Neural cell (in vitro differentiated cells): ENCODE data around the gene FHOD1. TPM values are rescaled to one million over a fixed set of nuclear protein-coding genes. Genes with fewer than 3 reads are reported as not detected.

Source experiments
- H2AFZ ChIP-seq: fragments of 200-600, 300-800 bp; sonication (generic), shearing (Covaris generic); 2 replicates; pipeline ENCODE4 v1.6.0; 2014; ENCODE audit warnings: low read depth, mild to moderate bottlenecking, antibody characterized with exemption, low read length, moderate library complexity
- H3F3A ChIP-seq: fragments of 200-600 bp; shearing (Covaris generic); 2 replicates; pipeline ENCODE4 v1.6.1; 2016; ENCODE audit warnings: mild to moderate bottlenecking, moderate library complexity, mixed read lengths, antibody characterized with exemption, low read length; ENCODE audit not compliant: insufficient read depth, poor library complexity, severe bottlenecking
- H3K27ac ChIP-seq: fragments of 200-600, 300-800 bp; sonication (generic), shearing (Covaris generic); 2 replicates; pipeline ENCODE4 v1.5.1; 2014; ENCODE audit warnings: mild to moderate bottlenecking, low read length, moderate library complexity
- H3K27me3 ChIP-seq: fragments of 300-800, 200-600 bp; sonication (generic), shearing (Covaris generic); 2 replicates; pipeline ENCODE4 v1.6.0; 2014; ENCODE audit warnings: mild to moderate bottlenecking, low read depth, low read length, moderate library complexity; ENCODE audit not compliant: insufficient read depth
- H3K36me3 ChIP-seq: fragments of 300-800, 200-600 bp; sonication (generic), shearing (Covaris generic); 2 replicates; pipeline ENCODE4 v1.5.1; 2014; ENCODE audit warnings: mild to moderate bottlenecking, antibody characterized with exemption, low read length, moderate library complexity; ENCODE audit not compliant: insufficient read depth
- H3K4me2 ChIP-seq: fragments of 300-800, 200-600 bp; sonication (generic), shearing (Covaris generic); 2 replicates; pipeline ENCODE4 v1.6.0; 2014; ENCODE audit warnings: mild to moderate bottlenecking, low read length
- H3K4me3 ChIP-seq: fragments of 300-800, 200-600 bp; sonication (generic), shearing (Covaris generic); 2 replicates; pipeline ENCODE4 v1.5.1; 2014; ENCODE audit warnings: mild to moderate bottlenecking, low read length, moderate library complexity
- H3K79me2 ChIP-seq: fragments of 200-600 bp; shearing (Covaris generic); replicated peaks from 2 replicates; pipeline ENCODE4 v1.6.0; 2014; ENCODE audit warnings: mild to moderate bottlenecking, low read length, moderate library complexity; ENCODE audit not compliant: insufficient read depth
- H3K9ac ChIP-seq: fragments of 300-800, 200-600 bp; sonication (generic), shearing (Covaris generic); 2 replicates; pipeline ENCODE4 v1.6.1; 2016; ENCODE audit warnings: mild to moderate bottlenecking, low read length, mixed read lengths
- H3K9me2 ChIP-seq: fragments of 200-600 bp; shearing (Covaris generic); 2 replicates; pipeline ENCODE4 v1.6.1; 2016; ENCODE audit warnings: mild to moderate bottlenecking, low read length, mixed read lengths; ENCODE audit not compliant: insufficient read depth
- H3K9me3 ChIP-seq: fragments of 200-600, 300-800 bp; sonication (generic), shearing (Covaris generic); 2 replicates; pipeline ENCODE4 v1.6.1; 2016; ENCODE audit warnings: mild to moderate bottlenecking, mixed run types, low read length, moderate library complexity, mixed read lengths
- H4K20me1 ChIP-seq: fragments of 200-600 bp; shearing (Covaris generic); 2 replicates; pipeline ENCODE4 v1.6.1; 2016; ENCODE audit warnings: mild to moderate bottlenecking, mixed run types; ENCODE audit not compliant: insufficient read depth
- CTCF ChIP-seq: fragments of 450-650 bp; IDR thresholded peaks from 2 replicates; pipeline ENCODE4 v1.5.1; 2014; ENCODE audit warnings: antibody characterized with exemption, mild to moderate bottlenecking, moderate library complexity; ENCODE audit not compliant: poor library complexity, severe bottlenecking
- EP300 ChIP-seq: fragments of 450-650 bp; conservative IDR thresholded peaks from 2 replicates; pipeline ENCODE4 v1.6.1; 2014; ENCODE audit warnings: antibody characterized with exemption, mild to moderate bottlenecking, moderate library complexity; ENCODE audit not compliant: poor library complexity, severe bottlenecking
- EZH2 ChIP-seq: fragments of 200-600, 300-800 bp; shearing (Covaris generic), sonication (generic); IDR thresholded peaks from 2 replicates; pipeline ENCODE4 v1.6.1; 2014; ENCODE audit warnings: antibody characterized with exemption, low read length, borderline replicate concordance, mild to moderate bottlenecking; ENCODE audit not compliant: insufficient read depth, poor library complexity, severe bottlenecking
- MXI1 ChIP-seq: fragments of 450-650 bp; conservative IDR thresholded peaks from 2 replicates; pipeline ENCODE4 v1.6.1; 2014; ENCODE audit warnings: antibody characterized with exemption, mild to moderate bottlenecking; ENCODE audit not compliant: poor library complexity, severe bottlenecking
- POLR2AphosphoS5 ChIP-seq: IDR thresholded peaks from 2 replicates; pipeline ENCODE4 v1.6.1; 2012
- RAD21 ChIP-seq: fragments of 450-650 bp; conservative IDR thresholded peaks from 2 replicates; pipeline ENCODE4 v1.6.1; 2014; ENCODE audit warnings: antibody characterized with exemption, mild to moderate bottlenecking, moderate library complexity
- REST ChIP-seq: IDR thresholded peaks from 2 replicates; pipeline ENCODE4 v1.6.1; 2012; ENCODE audit warnings: borderline replicate concordance
- SMC3 ChIP-seq: fragments of 450-650 bp; conservative IDR thresholded peaks from 2 replicates; pipeline ENCODE4 v1.6.1; 2014; ENCODE audit warnings: antibody characterized with exemption, mild to moderate bottlenecking, moderate library complexity; ENCODE audit not compliant: poor library complexity
- TAF1 ChIP-seq: IDR thresholded peaks from 2 replicates; pipeline ENCODE4 v1.6.1; 2012; ENCODE audit warnings: low read depth
- polyA plus RNA-seq: library from polyadenylated mRNA; depleted of rRNA; stranded (reverse); fragments of >200 nt; gene quantifications from 2 replicates; pipeline ENCODE4 v1.2.3, GENCODE V29; 2014

The FHOD1 gene
- polyA plus RNA-seq, 1 donor from 2014 or later = 6.3 TPM

GRCh38 chr16:67246756-67247191 is 507 bp downstream of the FHOD1 start:
- Histone ChIP-seq H3K9me2 (no peaks in the 10 kb centered on the region), H3K27ac (no peak overlapping the region), H2AFZ (no peak overlapping the region), H3K9me3 (no peaks in the 10 kb centered on the region), H3F3A (no peaks in the 10 kb centered on the region), H3K4me3 (peak overlapping the region; percentile 70), H3K36me3 (no peaks in the 10 kb centered on the region), H3K4me2 (peak overlapping the region; percentile 73), H4K20me1 (no peaks in the 10 kb centered on the region), H3K79me2 (no peaks in the 10 kb centered on the region), H3K27me3 (peaks cover 49% of the 10 kb centered on the region), H3K9ac (no peak overlapping the region)
- no peak for TF ChIP-seq MXI1
- no peak for TF ChIP-seq TAF1
- no peak for TF ChIP-seq CTCF
- no peak for TF ChIP-seq EZH2
- TF ChIP-seq EP300 = no peak

- H2AFZ ChIP-seq = no peak overlapping the region
- peaks cover 49% of the 10 kb centered on the region for H3K27me3 ChIP-seq
Measured at GRCh38 chr16:67246081-67246755, 1.1 kb downstream of the FHOD1 start.

More at GRCh38 chr16:67246081-67246755, 1.1 kb downstream of the FHOD1 start:
- Histone ChIP-seq H3K4me3 (peak overlapping the region; percentile 70), H3K36me3 (no peaks in the 10 kb centered on the region), H3K9me2 (no peaks in the 10 kb centered on the region), H4K20me1 (no peaks in the 10 kb centered on the region), H3K9ac (no peak overlapping the region), H3F3A (no peaks in the 10 kb centered on the region), H3K27ac (no peak overlapping the region), H3K79me2 (no peaks in the 10 kb centered on the region), H3K4me2 (no peak overlapping the region), H3K9me3 (no peaks in the 10 kb centered on the region)
- TF ChIP-seq REST (no peak), SMC3 (no peak), RAD21 (no peak), MXI1 (no peak), EZH2 (no peak), TAF1 (no peak), POLR2AphosphoS5 (no peak)
